GM12878 (cell line): ENCODE results near the gene PRG2. TPM values are rescaled to one million over a fixed set of nuclear protein-coding genes. Genes with fewer than 3 reads are reported as not detected.

Experiments
- ATAC-seq: fragments of 200-7000 bp; cut with Tn5 transposase; 3 replicates; pipeline ENCODE4 v1.9.1; 2020; ENCODE audit warnings: mild to moderate bottlenecking, moderate library complexity
- BruUV-seq: library from RNA; stranded (reverse); fragments of 400-500 nt; replicated peaks from 2 replicates; lab custom pipeline; 2021; lab: Mats Ljungman, UMichigan
- CTCF ChIA-PET: fragments of 300-600 bp; sonication (Branson Sonifier 250); formaldehyde crosslinking; extraction: SDS; loops from one replicate; lab custom pipeline; 2021; ENCODE audit warnings: inconsistent platforms; lab: Yijun Ruan, JAX
- POLR2A ChIA-PET: fragments of 350-600 bp; formaldehyde crosslinking; extraction: SDS; loops from one replicate; lab custom pipeline; 2021; ENCODE audit warnings: inconsistent platforms; lab: Charles Lee
- RAD21 ChIA-PET: fragments of 300-600 bp; sonication (Branson Sonifier 250); formaldehyde crosslinking; loops from one replicate; lab custom pipeline; 2023; ENCODE audit warnings: antibody characterized with exemption; ENCODE audit not compliant: unreplicated experiment; lab: Charles Lee
- SMC1A ChIA-PET: fragments of 300-600 bp; sonication (Branson Sonifier 250); formaldehyde crosslinking; loops from one replicate; lab custom pipeline; 2023; ENCODE audit not compliant: unreplicated experiment, uncharacterized antibody; lab: Charles Lee
- DNase-seq: peaks from one replicate; pipeline ENCODE4 v3.0.0-alpha.2; 2011; ENCODE audit warnings: low read depth, low spot score
- FAIRE-seq: peaks from 3 replicates; lab custom pipeline; 2011; peaks lifted over from hg19 to GRCh38; lab: Jason Lieb, UNC
- H2AFZ ChIP-seq: 2 replicates; pipeline ENCODE4 v1.6.0; 2011; ENCODE audit warnings: low read depth, low read length, control low read depth; ENCODE audit not compliant: control insufficient read depth
- H3K27ac ChIP-seq: 2 replicates; pipeline ENCODE4 v1.5.1; 2011; ENCODE audit warnings: control low read depth; ENCODE audit not compliant: control insufficient read depth, insufficient read depth
- H3K27me3 ChIP-seq, 2 experiments: replicated peaks in 1 of 2; 2 replicates each; pipeline versions ENCODE4 v1.6.0 to v1.6.1; 2011; ENCODE audit warnings: low read length in 1 of 2; ENCODE audit not compliant: control insufficient read depth in 2 of 2, insufficient read depth in 2 of 2
- H3K36me3 ChIP-seq, 2 experiments: 2 replicates each; pipeline ENCODE4 v1.5.1; 2011; ENCODE audit warnings: low read length in 1 of 2; ENCODE audit not compliant: control insufficient read depth in 2 of 2, insufficient read depth in 2 of 2
- H3K4me1 ChIP-seq: 2 replicates; pipeline ENCODE4 v1.6.1; 2011; ENCODE audit warnings: mild to moderate bottlenecking, low read length, moderate library complexity, mixed read lengths; ENCODE audit not compliant: control insufficient read depth, insufficient read depth
- H3K4me2 ChIP-seq: 2 replicates; pipeline ENCODE4 v1.6.0; 2011; ENCODE audit warnings: control low read depth; ENCODE audit not compliant: control insufficient read depth, insufficient read depth
- H3K4me3 ChIP-seq: fragments of 200-600 bp; sonication (generic); 2 replicates; pipeline ENCODE4 v1.5.1; 2016
- H3K79me2 ChIP-seq: 2 replicates; pipeline ENCODE4 v1.6.0; 2011; ENCODE audit warnings: low read length; ENCODE audit not compliant: control insufficient read depth, insufficient read depth
- H3K9ac ChIP-seq: 2 replicates; pipeline ENCODE4 v1.8.0; 2011; ENCODE audit warnings: low read length, control low read depth, mixed read lengths; ENCODE audit not compliant: control insufficient read depth, insufficient read depth
- H3K9me3 ChIP-seq: replicated peaks from 3 replicates; pipeline ENCODE4 v1.5.1; 2011; ENCODE audit warnings: mild to moderate bottlenecking, low read length; ENCODE audit not compliant: control insufficient read depth, insufficient read depth
- H4K20me1 ChIP-seq: 2 replicates; pipeline ENCODE4 v1.6.0; 2011; ENCODE audit not compliant: control insufficient read depth, insufficient read depth
- CEBPB ChIP-seq, 2 experiments: fragments of 150-350 bp in 1 of 2; IDR thresholded peaks; 2 replicates each; pipeline ENCODE4 v1.6.1; 2012 to 2014; ENCODE audit warnings: low read depth in 2 of 2, low read length in 2 of 2, borderline replicate concordance in 1 of 2, inconsistent platforms in 1 of 2
- JUNB ChIP-seq: IDR thresholded peaks from 2 replicates; pipeline ENCODE4 v1.6.1; 2016; ENCODE audit warnings: antibody characterized with exemption, mild to moderate bottlenecking
- NFXL1 ChIP-seq: fragments of 450-650 bp; IDR thresholded peaks from 2 replicates; pipeline ENCODE4 v1.6.1; 2017; ENCODE audit warnings: antibody characterized with exemption, mild to moderate bottlenecking, borderline replicate concordance
- NFYB ChIP-seq: IDR thresholded peaks from 2 replicates; pipeline ENCODE4 v1.6.1; 2011; ENCODE audit warnings: low read depth, mild to moderate bottlenecking, low read length, improper control_type of control experiment, moderate library complexity; ENCODE audit not compliant: insufficient read depth
- PAX5 ChIP-seq: IDR thresholded peaks from 2 replicates; pipeline ENCODE4 v1.6.1; 2011; ENCODE audit warnings: low read depth, low read length, borderline replicate concordance
- RAD21 ChIP-seq: IDR thresholded peaks from 2 replicates; pipeline ENCODE4 v1.6.1; 2011; ENCODE audit warnings: mild to moderate bottlenecking, low read depth, low read length, moderate library complexity; ENCODE audit not compliant: insufficient read depth
- RBBP5 ChIP-seq: fragments of 200-600 bp; sonication (generic); conservative IDR thresholded peaks from 2 replicates; pipeline ENCODE4 v1.6.1; 2016
- RCOR1 ChIP-seq: conservative IDR thresholded peaks from 2 replicates; pipeline ENCODE4 v1.6.1; 2012; ENCODE audit warnings: low read depth, low read length, improper control_type of control experiment
- SP1 ChIP-seq: IDR thresholded peaks from one replicate; pipeline ENCODE4 v1.6.1; 2011; ENCODE audit warnings: low read depth, low read length
- STAT3 ChIP-seq: IDR thresholded peaks from 2 replicates; pipeline ENCODE4 v1.6.1; 2011; ENCODE audit warnings: low read depth, low read length, improper control_type of control experiment
- TCF12 ChIP-seq: IDR thresholded peaks from 2 replicates; pipeline ENCODE4 v1.6.1; 2011; ENCODE audit warnings: low read depth, mild to moderate bottlenecking, low read length
- ZBTB33 ChIP-seq: fragments of 450-650 bp; IDR thresholded peaks from 2 replicates; pipeline ENCODE4 v1.6.1; 2017; ENCODE audit warnings: mild to moderate bottlenecking
- ZNF207 ChIP-seq: fragments of 450-650 bp; IDR thresholded peaks from 2 replicates; pipeline ENCODE4 v1.6.1; 2014; ENCODE audit warnings: antibody characterized with exemption, mild to moderate bottlenecking, borderline replicate concordance
- WGBS: methylation state at CpG from one replicate; pipeline ENCODE4 v1.1.6; 2016; ENCODE audit warnings: low lambda C conversion rate; ENCODE audit not compliant: insufficient replicate concordance, insufficient coverage; ENCODE audit errors: missing lambda C conversion rate; 5-methylcytosine and 5-hydroxymethylcytosine counted together
- in situ Hi-C: fragments of 300-500 bp; cut with MboI; formaldehyde crosslinking; loops from 9 replicates; pipeline ENCODE4 v1.14.3; 2018; ENCODE audit warnings: mixed read lengths
- intact Hi-C: fragments of 100-400 bp; cut with micrococcal nuclease; formaldehyde crosslinking; loops from one replicate; pipeline ENCODE4 v1.14.2; 2022; ENCODE audit not compliant: unreplicated experiment
- polyA plus RNA-seq, 11 experiments: library from polyadenylated mRNA; depleted of rRNA in 4 of 11; unstranded in 6 of 11; stranded (reverse) in 5 of 11; fragments of >200 nt; fragmentation: Nextera tagmentation in 4 of 11; fragmentation: Illumina TruSeq in 1 of 11; extraction: Ambion mirVana in 4 of 11; extraction: Trizol in 1 of 11; gene quantifications; 1 replicate in 1 of 11; 2 replicates in 10 of 11; pipeline versions ENCODE4 v1.2.1 to v1.2.3, GENCODE V29; 2011 to 2016; ENCODE audit warnings: inconsistent platforms in 2 of 11, missing spikeins in 2 of 11, low read depth in 1 of 11
- total RNA-seq, 4 experiments: library from RNA; depleted of rRNA in 3 of 4; stranded (reverse); fragments of >200 nt in 3 of 4; fragmentation: Illumina TruSeq in 1 of 4; extraction: Trizol in 1 of 4; gene quantifications; 2 replicates each; pipeline versions ENCODE4 v1.2.1 to v1.2.3, GENCODE V29; 2013 to 2021

PRG2 gene
- total and polyA plus RNA-seq, 10 of the 15 experiments (the other 5 are each of a cell fraction or from before 2014, with no cell fraction given), result 0.10 to 1.7 (median 0.56) TPM; not detected in 2

- in situ Hi-C loops, result no loop called here
Observed at GRCh38 chr11:57394203-57394965, 3.9 kb upstream of the PRG2 start.

More at GRCh38 chr11:57394203-57394965, 3.9 kb upstream of the PRG2 start:
- ChIA-PET SMC1A (interaction anchor here (1.6 to 1.7 kb wide), 2 partner anchors 22 to 25 kb away, joined by 4 to 5 read pairs; no protein-coding TSS in a partner anchor), POLR2A (no interaction called here), RAD21 (no interaction called here), CTCF (no interaction called here)
- no peaks in the 10 kb centered on the region for H3K36me3 ChIP-seq
- no peak overlapping the region for H3K9ac ChIP-seq
- H3K9me3 ChIP-seq, result no peaks in the 10 kb centered on the region
- intact Hi-C loops, result no loop called here
- H3K4me3 ChIP-seq, result no peak overlapping the region
- WGBS, result 62% methylated on average over 4 of the region's 4 CpGs
- H4K20me1 ChIP-seq, result no peaks in the 10 kb centered on the region
- H3K4me1 ChIP-seq, result no peaks in the 10 kb centered on the region
- H3K4me2 ChIP-seq, result no peak overlapping the region
- DNase-seq (no peak), ATAC-seq (no peak), FAIRE-seq (no peak)
- BruUV-seq, result no TSS peak
- no peaks in the 10 kb centered on the region for H3K27me3 ChIP-seq
- H3K27ac ChIP-seq, result no peak overlapping the region
- no peaks in the 10 kb centered on the region for H3K79me2 ChIP-seq
- TF ChIP-seq CEBPB (IDR thresholded peaks at IDR 0.05; ENCODE audit: borderline replicate concordance in 1 of 2, low read depth in 2 of 2, low read length in 2 of 2) (no peak), RCOR1 (no peak), ZNF207 (no peak), RBBP5 (no peak), STAT3 (no peak), PAX5 (no peak), TCF12 (no peak), RAD21 (no peak), NFXL1 (no peak), JUNB (no peak), NFYB (no peak), SP1 (no peak), ZBTB33 (no peak)
- no peak overlapping the region for H2AFZ ChIP-seq
